ENCODE measurements around the gene SLC18A3. TPM values are rescaled to one million over a fixed set of nuclear protein-coding genes. Genes with fewer than 3 reads are reported as not detected.

SLC18A3 gene
- total and polyA plus RNA-seq, 2 experiments from 2014 or later, result 1.4 to 4.3 TPM

DNA sequence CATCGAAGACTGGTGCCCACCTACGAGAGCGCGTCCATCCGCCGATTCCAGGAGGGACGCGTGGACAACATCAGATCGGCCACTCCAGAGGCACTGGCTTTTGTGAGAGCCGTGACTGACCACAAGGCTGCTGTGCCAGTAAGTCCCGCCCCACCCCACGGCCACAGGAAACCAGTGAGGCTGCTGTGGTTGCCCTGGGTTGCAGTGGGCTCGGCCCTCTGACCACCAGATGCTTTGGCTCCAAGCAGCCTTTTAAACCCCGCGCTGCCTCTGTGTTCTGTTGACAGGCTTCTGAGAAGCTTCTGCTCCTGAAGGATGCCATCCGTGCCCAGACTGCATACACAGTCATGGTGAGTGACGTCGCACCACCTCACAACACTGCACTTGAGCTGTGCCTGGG, 45.0 kb downstream of the SLC18A3 start:
- Histone ChIP-seq H4K20me1 (ENCODE audit: insufficient read depth, poor library complexity, severe bottlenecking) (no peaks in the 10 kb centered on the region), H3K4me2 (no peak overlapping the region), H3K79me2 (no peaks in the 10 kb centered on the region), H2AFZ (no peak overlapping the region), H3K4me3 (no peak overlapping the region), H3K9me3 (ENCODE audit: low read depth) (no peaks in the 10 kb centered on the region), H3K36me3 (replicated peaks; ENCODE audit: insufficient read depth, low read depth) (no peaks in the 10 kb centered on the region), H3K27ac (no peak overlapping the region), H3K4me1 (ENCODE audit: insufficient read depth) (peaks cover 7% of the 10 kb centered on the region), H3K9me2 (replicated peaks; ENCODE audit: insufficient read depth) (no peaks in the 10 kb centered on the region), H3K27me3 (no peaks in the 10 kb centered on the region)
- no peak for DNase-seq (ENCODE audit: low spot score)
- TF ChIP-seq, protein P1, sequence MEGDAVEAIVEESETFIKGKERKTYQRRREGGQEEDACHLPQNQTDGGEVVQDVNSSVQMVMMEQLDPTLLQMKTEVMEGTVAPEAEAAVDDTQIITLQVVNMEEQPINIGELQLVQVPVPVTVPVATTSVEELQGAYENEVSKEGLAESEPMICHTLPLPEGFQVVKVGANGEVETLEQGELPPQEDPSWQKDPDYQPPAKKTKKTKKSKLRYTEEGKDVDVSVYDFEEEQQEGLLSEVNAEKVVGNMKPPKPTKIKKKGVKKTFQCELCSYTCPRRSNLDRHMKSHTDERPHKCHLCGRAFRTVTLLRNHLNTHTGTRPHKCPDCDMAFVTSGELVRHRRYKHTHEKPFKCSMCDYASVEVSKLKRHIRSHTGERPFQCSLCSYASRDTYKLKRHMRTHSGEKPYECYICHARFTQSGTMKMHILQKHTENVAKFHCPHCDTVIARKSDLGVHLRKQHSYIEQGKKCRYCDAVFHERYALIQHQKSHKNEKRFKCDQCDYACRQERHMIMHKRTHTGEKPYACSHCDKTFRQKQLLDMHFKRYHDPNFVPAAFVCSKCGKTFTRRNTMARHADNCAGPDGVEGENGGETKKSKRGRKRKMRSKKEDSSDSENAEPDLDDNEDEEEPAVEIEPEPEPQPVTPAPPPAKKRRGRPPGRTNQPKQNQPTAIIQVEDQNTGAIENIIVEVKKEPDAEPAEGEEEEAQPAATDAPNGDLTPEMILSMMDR (IDR thresholded peaks at IDR 0.05; ENCODE audit: poor library complexity), result no peak
- no peak for TF ChIP-seq EZH2phosphoT487 (IDR thresholded peaks at IDR 0.05; ENCODE audit: low read depth, severe bottlenecking, unreplicated experiment)
- TF ChIP-seq EZH2 (IDR thresholded peaks at IDR 0.05; ENCODE audit: borderline replicate concordance), result no peak
- 91% methylated on average over 17 of the region's 18 CpGs for WGBS (ENCODE audit: low lambda C conversion rate, missing lambda C conversion rate)

DNA sequence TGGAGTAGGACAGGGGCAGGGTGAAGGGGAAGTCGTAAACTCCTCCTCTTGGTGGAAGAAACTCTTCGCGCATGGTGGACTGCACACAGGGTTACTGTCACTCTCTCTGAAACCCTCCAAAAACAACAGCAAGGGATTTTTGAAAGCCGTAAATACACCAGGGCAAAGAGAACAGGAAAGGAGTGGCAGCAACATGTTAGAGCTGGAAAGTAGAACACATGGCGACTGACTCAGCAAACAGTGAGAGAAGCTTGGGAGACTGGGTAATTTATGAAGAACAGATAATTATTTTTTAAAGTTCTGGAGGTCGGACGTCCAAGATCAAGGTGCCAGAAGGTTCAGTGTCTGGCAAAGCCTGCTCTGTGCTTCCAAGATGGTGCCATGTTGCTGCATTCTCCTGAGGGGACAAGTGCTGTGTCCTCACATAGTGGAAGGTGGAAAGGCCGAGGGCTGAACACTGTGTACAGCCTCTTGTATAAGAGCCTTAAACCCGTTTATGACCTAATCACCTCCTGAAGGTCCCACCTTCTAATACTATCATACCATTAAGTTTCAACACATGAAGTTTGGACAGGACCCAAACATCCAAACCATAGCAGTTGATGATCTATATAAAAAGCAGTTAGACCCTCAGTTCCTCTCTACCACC, 46.9 kb downstream of the SLC18A3 start:
- H3K4me2 ChIP-seq, result no peak overlapping the region
- H3K36me3 ChIP-seq (replicated peaks; ENCODE audit: insufficient read depth, low read depth), result no peaks in the 10 kb centered on the region
- H4K20me1 ChIP-seq (ENCODE audit: insufficient read depth, poor library complexity, severe bottlenecking), result no peaks in the 10 kb centered on the region
- TF ChIP-seq EZH2phosphoT487 (IDR thresholded peaks at IDR 0.05; ENCODE audit: low read depth, severe bottlenecking, unreplicated experiment) (no peak), EZH2 (IDR thresholded peaks at IDR 0.05; ENCODE audit: borderline replicate concordance) (no peak)
- TF ChIP-seq, protein P1 (IDR thresholded peaks at IDR 0.05; ENCODE audit: poor library complexity), result no peak
- H3K27me3 ChIP-seq, result no peaks in the 10 kb centered on the region
- DNase-seq (ENCODE audit: low spot score), result no peak
- no peaks in the 10 kb centered on the region for H3K9me2 ChIP-seq (replicated peaks; ENCODE audit: insufficient read depth)
- H2AFZ ChIP-seq, result no peak overlapping the region
- no peak overlapping the region for H3K4me3 ChIP-seq
- no peaks in the 10 kb centered on the region for H3K9me3 ChIP-seq (ENCODE audit: low read depth)
- 83% methylated on average over 9 of the region's 9 CpGs for WGBS (ENCODE audit: low lambda C conversion rate, missing lambda C conversion rate)
- H3K4me1 ChIP-seq (ENCODE audit: insufficient read depth), result peaks cover 6% of the 10 kb centered on the region
- H3K79me2 ChIP-seq, result no peaks in the 10 kb centered on the region
- no peak overlapping the region for H3K27ac ChIP-seq

DNA sequence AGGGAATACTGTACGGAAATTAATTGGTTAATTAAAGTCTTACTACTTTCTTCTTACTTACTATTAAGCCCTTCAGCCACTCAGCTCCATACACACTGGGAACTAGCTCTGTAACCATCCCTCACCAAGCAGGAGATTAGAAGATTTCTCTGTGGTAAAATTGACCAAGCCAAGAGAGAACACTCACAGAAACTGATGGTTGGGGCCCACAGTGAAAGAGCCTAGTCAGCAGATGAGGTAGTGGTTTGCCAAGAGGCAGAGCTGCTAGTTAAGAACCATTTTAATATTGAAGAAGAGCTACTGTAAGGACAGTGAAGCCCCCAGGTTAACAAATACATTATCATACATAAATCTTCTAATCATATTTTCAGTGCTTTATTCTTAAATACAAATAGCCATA, 47.5 kb downstream of the SLC18A3 start:
- Histone ChIP-seq H3K9me2 (replicated peaks; ENCODE audit: insufficient read depth) (no peaks in the 10 kb centered on the region), H3K27me3 (no peaks in the 10 kb centered on the region), H3K4me2 (no peak overlapping the region), H2AFZ (no peak overlapping the region), H4K20me1 (ENCODE audit: insufficient read depth, poor library complexity, severe bottlenecking) (no peaks in the 10 kb centered on the region), H3K79me2 (no peaks in the 10 kb centered on the region), H3K36me3 (replicated peaks; ENCODE audit: insufficient read depth, low read depth) (no peaks in the 10 kb centered on the region), H3K9me3 (ENCODE audit: low read depth) (no peaks in the 10 kb centered on the region), H3K4me3 (no peak overlapping the region), H3K27ac (no peak overlapping the region), H3K4me1 (ENCODE audit: insufficient read depth) (peaks cover 3% of the 10 kb centered on the region)
- DNase-seq (ENCODE audit: low spot score), result no peak
- no peak for TF ChIP-seq EZH2 (IDR thresholded peaks at IDR 0.05; ENCODE audit: borderline replicate concordance)
- TF ChIP-seq, protein P1 (IDR thresholded peaks at IDR 0.05; ENCODE audit: poor library complexity), result no peak
- no peak for TF ChIP-seq EZH2phosphoT487 (IDR thresholded peaks at IDR 0.05; ENCODE audit: low read depth, severe bottlenecking, unreplicated experiment)
- WGBS (ENCODE audit: low lambda C conversion rate, missing lambda C conversion rate), result 94% methylated on average over 1 of the region's 1 CpG
